BLaER1 (cell line): Measurements from ENCODE around the gene ALPK3.

ENCODE experiments used
- H3K27ac ChIP-seq: shearing (Covaris generic); formaldehyde crosslinking; 2 replicates; pipeline ENCODE4 v1.8.1; 2022
- H3K27me3 ChIP-seq: shearing (Covaris generic); formaldehyde crosslinking; 2 replicates; pipeline ENCODE4 v1.8.1; 2022
- H3K36me3 ChIP-seq: shearing (Covaris generic); formaldehyde crosslinking; 2 replicates; pipeline ENCODE4 v1.8.1; 2022
- H3K4me1 ChIP-seq: shearing (Covaris generic); formaldehyde crosslinking; 2 replicates; pipeline ENCODE4 v1.8.1; 2022
- H3K4me2 ChIP-seq: shearing (Covaris generic); formaldehyde crosslinking; 2 replicates; pipeline ENCODE4 v1.8.1; 2022
- H3K4me3 ChIP-seq: shearing (Covaris generic); formaldehyde crosslinking; 2 replicates; pipeline ENCODE4 v1.8.1; 2022
- H3K9ac ChIP-seq: shearing (Covaris generic); formaldehyde crosslinking; 2 replicates; pipeline ENCODE4 v1.8.1; 2022
- H3K9me3 ChIP-seq: shearing (Covaris generic); formaldehyde crosslinking; 2 replicates; pipeline ENCODE4 v1.8.1; 2022
- H4K20me1 ChIP-seq: shearing (Covaris generic); formaldehyde crosslinking; 2 replicates; pipeline ENCODE4 v1.8.1; 2022
- Cebpa-rat ChIP-seq: shearing (Covaris generic); IDR thresholded peaks from 2 replicates; pipeline ENCODE4 v1.8.1; 2022

Gene ALPK3

GRCh38 chr15:84795186-84795585, 22.0 kb upstream of the ALPK3 start:
- no peak for TF ChIP-seq Cebpa-rat
- Histone ChIP-seq H3K27me3 (no peaks in the 10 kb centered on the region), H3K4me1 (no peaks in the 10 kb centered on the region), H3K9ac (no peak overlapping the region), H3K4me3 (no peak overlapping the region), H3K27ac (no peak overlapping the region), H3K36me3 (peaks cover 87% of the 10 kb centered on the region), H3K4me2 (no peak overlapping the region), H4K20me1 (peaks cover 19% of the 10 kb centered on the region), H3K9me3 (no peaks in the 10 kb centered on the region)

GRCh38 chr15:84797212-84797611, 19.9 kb upstream of the ALPK3 start:
- H3K27me3 ChIP-seq, result no peaks in the 10 kb centered on the region
- H3K4me1 ChIP-seq, result no peaks in the 10 kb centered on the region
- no peak overlapping the region for H3K4me3 ChIP-seq
- peaks cover 8% of the 10 kb centered on the region; the same call in 1 of the 2 replicates for H4K20me1 ChIP-seq
- H3K9ac ChIP-seq, result no peak overlapping the region
- H3K4me2 ChIP-seq, result no peak overlapping the region
- no peaks in the 10 kb centered on the region for H3K9me3 ChIP-seq
- no peak overlapping the region for H3K27ac ChIP-seq
- H3K36me3 ChIP-seq, result peaks cover 87% of the 10 kb centered on the region
- TF ChIP-seq Cebpa-rat, result no peak

DNA sequence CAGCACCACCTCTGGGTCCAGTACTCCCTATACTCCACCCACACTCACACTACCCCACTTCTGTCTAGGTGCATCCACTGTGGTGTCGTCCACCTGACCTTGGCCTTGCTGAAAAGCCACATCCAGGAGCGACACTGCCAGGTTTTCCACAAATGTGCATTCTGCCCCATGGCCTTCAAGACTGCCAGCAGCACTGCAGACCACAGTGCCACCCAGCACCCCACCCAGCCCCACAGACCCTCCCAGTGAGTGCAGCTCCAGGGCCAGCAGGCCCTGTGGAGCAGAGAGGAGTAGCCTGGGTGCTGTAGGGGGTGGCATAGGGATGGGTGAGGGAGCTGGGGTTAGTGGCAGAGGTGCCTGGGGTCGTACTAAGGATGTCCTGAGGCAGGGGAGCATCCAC, 19.4 kb upstream of the ALPK3 start:
- no peak for TF ChIP-seq Cebpa-rat
- H3K9ac ChIP-seq, result no peak overlapping the region
- no peak overlapping the region for H3K4me3 ChIP-seq
- no peaks in the 10 kb centered on the region for H3K4me1 ChIP-seq
- 0 out of 2 replicates have a peak, but pooled peaks cover 5% of the 10 kb centered on the region for H4K20me1 ChIP-seq
- H3K4me2 ChIP-seq, result no peak overlapping the region
- no peaks in the 10 kb centered on the region for H3K9me3 ChIP-seq
- no peak overlapping the region for H3K27ac ChIP-seq
- peaks cover 87% of the 10 kb centered on the region for H3K36me3 ChIP-seq
- no peaks in the 10 kb centered on the region for H3K27me3 ChIP-seq

DNA sequence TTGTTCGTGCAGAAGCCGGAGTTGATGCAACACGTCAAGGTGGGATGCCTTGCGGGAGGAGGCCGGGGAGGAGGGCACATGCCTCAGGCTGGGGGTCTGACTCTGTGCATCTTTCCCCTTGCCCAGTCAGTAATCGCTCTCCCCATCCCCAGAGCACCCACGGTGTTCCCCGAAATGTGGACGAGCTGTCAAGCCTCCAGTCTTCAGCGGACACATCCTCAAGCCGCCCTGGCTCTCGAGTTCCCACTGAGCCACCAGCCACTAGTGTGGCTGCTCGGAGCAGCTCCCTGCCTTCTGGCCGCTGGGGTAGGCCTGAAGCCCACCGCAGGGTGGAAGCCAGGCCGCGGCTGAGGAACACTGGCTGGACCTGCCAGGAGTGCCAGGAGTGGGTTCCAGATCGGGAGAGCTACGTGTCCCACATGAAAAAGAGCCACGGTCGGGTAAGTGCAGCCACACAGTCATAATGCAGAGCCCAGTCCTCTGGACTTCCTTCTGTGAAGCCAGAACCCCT, 18.7 kb upstream of the ALPK3 start:
- Histone ChIP-seq H3K4me3 (no peak overlapping the region), H3K4me2 (no peak overlapping the region), H3K27me3 (no peaks in the 10 kb centered on the region), H3K9ac (no peak overlapping the region), H3K4me1 (no peaks in the 10 kb centered on the region), H3K36me3 (peaks cover 87% of the 10 kb centered on the region), H3K9me3 (no peaks in the 10 kb centered on the region), H3K27ac (no peak overlapping the region), H4K20me1 (0 out of 2 replicates have a peak, but pooled peaks cover 5% of the 10 kb centered on the region)
- TF ChIP-seq Cebpa-rat, result no peak

DNA sequence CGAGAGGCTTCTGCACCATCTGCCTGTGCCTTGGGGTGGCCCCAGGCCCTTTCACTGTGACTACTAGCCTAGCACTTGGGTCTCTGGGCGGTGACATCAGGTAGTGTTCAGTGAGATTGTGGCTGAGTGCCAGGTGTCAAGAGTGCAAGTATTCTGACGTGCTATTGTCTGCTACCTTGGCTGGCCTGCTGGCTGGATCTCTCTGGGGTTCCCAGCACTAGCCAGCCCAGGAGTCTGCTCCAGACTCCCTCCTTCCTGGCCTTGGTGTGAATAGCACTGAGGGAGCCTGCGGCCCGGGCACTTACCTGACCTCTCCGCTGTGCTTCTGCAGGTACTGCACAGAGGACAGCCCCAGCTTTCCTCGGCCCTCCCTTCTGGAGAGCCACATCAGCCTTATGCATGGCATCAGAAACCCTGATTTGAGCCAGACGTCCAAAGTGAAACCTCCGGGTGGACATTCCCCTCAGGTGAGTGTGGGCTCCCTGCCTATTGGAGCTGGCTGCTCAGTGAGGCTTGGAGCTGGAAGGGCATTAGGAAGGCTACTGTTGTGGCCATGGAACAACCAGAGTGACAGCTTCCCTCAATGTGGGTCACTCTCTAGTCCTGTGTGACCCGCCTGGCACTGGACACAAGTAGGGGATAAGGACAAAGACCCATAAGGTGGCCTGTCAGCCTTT, 17.5 kb upstream of the ALPK3 start:
- no peak overlapping the region for H3K27ac ChIP-seq
- no peak overlapping the region for H3K9ac ChIP-seq
- no peaks in the 10 kb centered on the region for H3K4me1 ChIP-seq
- peaks cover 90% of the 10 kb centered on the region for H3K36me3 ChIP-seq
- no peak overlapping the region for H3K4me3 ChIP-seq
- H3K4me2 ChIP-seq, result no peak overlapping the region
- no peaks in the 10 kb centered on the region for H3K9me3 ChIP-seq
- H3K27me3 ChIP-seq, result no peaks in the 10 kb centered on the region
- TF ChIP-seq Cebpa-rat, result no peak
- 0 out of 2 replicates have a peak, but pooled peaks cover 5% of the 10 kb centered on the region for H4K20me1 ChIP-seq

- Histone ChIP-seq H3K9me3 (no peaks in the 10 kb centered on the region), H4K20me1 (0 out of 2 replicates have a peak, but pooled peaks cover 5% of the 10 kb centered on the region), H3K4me3 (no peak overlapping the region), H3K36me3 (peaks cover 94% of the 10 kb centered on the region), H3K27me3 (no peaks in the 10 kb centered on the region), H3K4me2 (no peak overlapping the region), H3K4me1 (no peaks in the 10 kb centered on the region), H3K27ac (no peak overlapping the region), H3K9ac (no peak overlapping the region)
- TF ChIP-seq Cebpa-rat, result no peak
These were observed 16.8 kb upstream of the ALPK3 start for GRCh38 chr15:84800365-84800806.

- peaks cover 8% of the 10 kb centered on the region for H3K4me1 ChIP-seq
- H3K4me2 ChIP-seq, result no peak overlapping the region
- H3K27ac ChIP-seq, result no peak overlapping the region
- no peak overlapping the region for H3K4me3 ChIP-seq
- no peaks in the 10 kb centered on the region for H4K20me1 ChIP-seq
- H3K27me3 ChIP-seq, result no peaks in the 10 kb centered on the region
- no peak overlapping the region for H3K9ac ChIP-seq
- H3K36me3 ChIP-seq, result peaks cover 70% of the 10 kb centered on the region
- TF ChIP-seq Cebpa-rat, result no peak
- H3K9me3 ChIP-seq, result no peaks in the 10 kb centered on the region
These were observed 12.9 kb upstream of the ALPK3 start for GRCh38 chr15:84804005-84804900.

DNA sequence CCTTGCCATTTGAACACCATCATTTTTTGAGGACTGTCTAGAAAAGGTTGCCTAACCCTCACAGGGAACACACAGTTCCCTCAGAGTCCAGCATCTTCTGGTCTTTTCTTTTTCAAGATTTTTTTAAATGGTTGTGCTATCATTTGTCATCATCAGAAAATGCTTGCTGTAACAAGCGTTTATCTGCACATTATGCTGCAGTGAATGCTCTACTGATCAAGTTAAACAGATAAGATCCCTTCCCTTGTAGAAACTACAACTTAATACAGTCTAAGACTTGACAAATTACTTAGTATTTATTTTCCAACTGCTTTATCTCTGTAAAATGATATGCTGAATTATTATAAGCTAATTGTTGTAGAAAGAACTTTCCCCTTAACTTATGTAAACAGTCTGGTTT, 11.9 kb upstream of the ALPK3 start:
- H3K36me3 ChIP-seq, result peaks cover 60% of the 10 kb centered on the region
- no peaks in the 10 kb centered on the region for H4K20me1 ChIP-seq

DNA sequence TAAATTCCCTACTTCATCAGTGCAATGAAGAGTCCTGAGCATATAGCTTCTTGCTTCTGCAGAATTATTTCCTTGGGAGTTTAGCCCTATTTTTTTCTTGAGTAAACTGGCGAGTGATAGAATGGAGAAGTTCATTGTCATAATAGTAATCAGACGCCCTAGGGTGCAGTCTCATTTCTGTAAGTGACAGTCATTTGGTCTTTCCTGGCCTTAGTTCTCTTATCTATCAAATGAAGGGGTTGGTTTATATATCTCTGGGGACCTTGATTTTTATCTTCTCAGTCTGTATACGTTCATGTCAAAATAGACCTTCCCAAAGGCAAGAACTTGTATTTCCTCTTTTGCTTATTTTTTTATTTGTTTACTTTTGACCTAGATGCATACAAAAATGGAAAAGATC, 9.9 kb upstream of the ALPK3 start:
- Histone ChIP-seq H3K4me3 (no peak overlapping the region), H3K27me3 (no peaks in the 10 kb centered on the region), H3K9ac (no peak overlapping the region), H3K9me3 (no peaks in the 10 kb centered on the region), H3K27ac (no peak overlapping the region), H3K4me2 (no peak overlapping the region), H3K36me3 (peaks cover 40% of the 10 kb centered on the region), H3K4me1 (peaks cover 19% of the 10 kb centered on the region), H4K20me1 (no peaks in the 10 kb centered on the region)
- no peak for TF ChIP-seq Cebpa-rat

More for the DNA sequence above, 11.9 kb upstream of the ALPK3 start:
- Histone ChIP-seq H3K27ac (no peak overlapping the region), H3K9me3 (no peaks in the 10 kb centered on the region), H3K4me2 (no peak overlapping the region), H3K4me3 (no peak overlapping the region), H3K27me3 (no peaks in the 10 kb centered on the region), H3K9ac (no peak overlapping the region), H3K4me1 (peaks cover 16% of the 10 kb centered on the region)
- TF ChIP-seq Cebpa-rat, result no peak
